ENCODE results near the gene MRPS7. TPM values are rescaled to one million over a fixed set of nuclear protein-coding genes. Genes with fewer than 3 reads are reported as not detected.
A peak's percentile ranks its signal among the peaks of the same experiment; 100 is the strongest.
"Not testable (repeated sequence)": the region's sequence is repeated elsewhere in the genome, so short reads cannot be mapped to it uniquely, and the experiment has no call there.

Gene MRPS7
- total RNA-seq, 1 donor from 2014 or later: 70.2 TPM

GRCh38 chr17:75244133-75244866 lies 17.4 kb upstream of the MRPS7 start:
- no peak for DNase-seq (ENCODE audit: low read depth in 2 of 2)

- DNase-seq (ENCODE audit: low read depth in 2 of 2): no peak
Observed at GRCh38 chr17:75245011-75245410, 16.7 kb upstream of the MRPS7 start.

GRCh38 chr17:75246404-75246803 lies 15.3 kb upstream of the MRPS7 start:
- no peak for DNase-seq (ENCODE audit: low read depth in 2 of 2)

GRCh38 chr17:75249564-75249963 lies 12.1 kb upstream of the MRPS7 start:
- no peak for DNase-seq (ENCODE audit: low read depth in 2 of 2)

- peak; percentile 91 to 93 for DNase-seq (ENCODE audit: low read depth in 2 of 2)
Observed at GRCh38 chr17:75250009-75250471, 11.6 kb upstream of the MRPS7 start.

GRCh38 chr17:75252039-75252816 lies 9.5 kb upstream of the MRPS7 start:
- DNase-seq (ENCODE audit: low read depth in 2 of 2): no peak

GRCh38 chr17:75255954-75256698 lies 5.6 kb upstream of the MRPS7 start:
- not testable (repeated sequence) for DNase-seq (ENCODE audit: low read depth in 2 of 2)

GRCh38 chr17:75257228-75257627 lies 4.5 kb upstream of the MRPS7 start:
- DNase-seq (ENCODE audit: low read depth in 2 of 2): not testable (repeated sequence)

- peak in 1 of 2 donors; percentile 43 for DNase-seq (ENCODE audit: low read depth in 2 of 2)
Observed at GRCh38 chr17:75260641-75261335, 891 bp upstream of the MRPS7 start.

GRCh38 chr17:75262112-75262606 lies 480 bp downstream of the MRPS7 start:
- peak in 1 of 2 donors; percentile 51 for DNase-seq (ENCODE audit: low read depth in 2 of 2)

GRCh38 chr17:75263055-75263454 lies 1.4 kb downstream of the MRPS7 start:
- no peak for DNase-seq (ENCODE audit: low read depth in 2 of 2)

GRCh38 chr17:75265614-75266315 lies 4.1 kb downstream of the MRPS7 start:
- peak in 1 of 2 donors; percentile 91 for DNase-seq (ENCODE audit: low read depth in 2 of 2)

GRCh38 chr17:75266316-75267152 lies 4.9 kb downstream of the MRPS7 start:
- no peak for DNase-seq (ENCODE audit: low read depth in 2 of 2)

- no peak for DNase-seq (ENCODE audit: low read depth in 2 of 2)
Observed at GRCh38 chr17:75267153-75267410, 5.4 kb downstream of the MRPS7 start.

- no peak for DNase-seq (ENCODE audit: low read depth in 2 of 2)
Observed at GRCh38 chr17:75267411-75268232, 5.9 kb downstream of the MRPS7 start.

GRCh38 chr17:75269844-75270217 lies 8.2 kb downstream of the MRPS7 start:
- no peak for DNase-seq (ENCODE audit: low read depth in 2 of 2)

GRCh38 chr17:75270218-75270965 lies 8.7 kb downstream of the MRPS7 start:
- DNase-seq (ENCODE audit: low read depth in 2 of 2): peak in 1 of 2 donors; percentile 73

GRCh38 chr17:75270966-75271232 lies 9.2 kb downstream of the MRPS7 start, which contains the start of gene MIF4GD:
Gene MIF4GD, minus strand, starts transcription at chr17:75271231. Its CDS starts 1,036 bp downstream, at chr17:75270195.
- DNase-seq (ENCODE audit: low read depth in 2 of 2): peak in 1 of 2 donors; percentile 76
